ENCODE data around the gene BTBD9.
A peak's percentile ranks its signal among the peaks of the same experiment; 100 is the strongest.

The BTBD9 gene

DNA sequence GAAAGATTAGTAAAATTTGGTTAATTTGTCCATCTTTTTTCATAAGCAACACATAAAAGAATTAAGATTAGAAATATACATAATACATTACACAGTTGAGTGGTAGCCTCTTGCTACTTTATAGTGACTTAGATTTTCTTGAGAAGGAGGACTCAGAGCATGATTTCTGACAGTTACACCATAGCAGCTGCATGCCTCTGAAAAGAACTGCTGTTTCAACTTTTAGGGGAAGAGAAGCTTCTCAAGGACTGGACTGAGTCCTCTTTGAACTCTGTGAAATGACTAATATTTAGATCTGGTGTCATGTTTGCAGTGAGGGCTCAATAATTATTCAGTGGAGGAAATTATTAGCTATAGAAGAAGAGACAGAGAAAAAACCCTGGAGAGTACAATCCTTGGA lies 272.5 kb downstream of the BTBD9 start:
- no peak for ATAC-seq (replicated peaks)
- no peaks in the 10 kb centered on the region for H3K9me3 Mint-ChIP-seq

DNA sequence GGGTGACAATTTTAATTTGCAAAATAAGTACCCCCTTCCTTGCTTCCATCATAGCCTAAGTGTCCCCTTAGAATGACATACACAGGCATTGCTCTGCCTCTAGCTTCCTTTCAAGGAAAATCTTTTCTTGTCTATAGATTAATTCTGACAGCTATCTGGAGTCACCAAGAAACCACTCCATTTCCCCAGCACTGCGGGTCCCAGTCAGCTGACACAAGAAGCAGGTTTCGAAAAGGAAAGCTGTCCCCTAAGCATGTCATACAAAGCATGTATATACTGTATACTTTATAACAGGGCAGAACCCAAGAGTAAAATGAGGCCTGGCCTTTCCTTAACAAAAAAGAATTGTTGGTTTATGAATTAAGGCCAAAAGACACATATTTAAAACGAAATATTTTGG lies 273.5 kb downstream of the BTBD9 start:
- ATAC-seq (replicated peaks): no peak
- H3K9me3 Mint-ChIP-seq: no peaks in the 10 kb centered on the region
- H3K36me3 Mint-ChIP-seq (ENCODE audit: insufficient read depth): peaks cover 3% of the 10 kb centered on the region
- H3K27me3 Mint-ChIP-seq: no peaks in the 10 kb centered on the region
- H3K4me1 Mint-ChIP-seq (ENCODE audit: low read depth in 2 of 2): peaks cover 4 to 11% of the 10 kb centered on the region in 2 donors
- no peak overlapping the region for H3K27ac Mint-ChIP-seq
- no peak for DNase-seq
- H3K4me3 Mint-ChIP-seq: no peak overlapping the region

More for the DNA sequence above, 272.5 kb downstream of the BTBD9 start:
- Mint-ChIP-seq H3K36me3 (ENCODE audit: insufficient read depth) (peaks cover 3% of the 10 kb centered on the region), H3K27me3 (no peaks in the 10 kb centered on the region), H3K4me3 (no peak overlapping the region), H3K27ac (no peak overlapping the region), H3K4me1 (ENCODE audit: low read depth in 2 of 2) (peaks cover 4 to 11% of the 10 kb centered on the region in 2 donors)
- no peak for DNase-seq

DNA sequence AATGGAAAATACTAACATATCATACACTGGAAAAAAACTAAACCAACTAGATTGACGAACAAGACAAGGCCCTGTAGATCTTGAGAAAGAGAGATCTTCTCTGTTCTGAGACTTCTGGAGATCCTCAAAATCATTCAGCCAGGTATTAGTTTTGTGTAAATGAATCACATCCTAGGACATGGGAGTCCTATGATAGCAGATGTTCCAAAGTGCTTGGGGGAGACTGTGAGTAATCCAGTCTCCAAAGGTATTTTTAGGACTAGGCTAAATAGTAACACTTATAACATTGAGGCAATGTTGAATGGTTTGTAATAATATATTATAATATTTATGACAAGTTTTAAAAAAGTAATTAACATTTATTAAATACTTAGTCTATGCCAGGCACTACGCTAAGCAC lies 275.0 kb downstream of the BTBD9 start:
- Mint-ChIP-seq H3K36me3 (ENCODE audit: insufficient read depth) (peaks cover 3% of the 10 kb centered on the region), H3K9me3 (no peaks in the 10 kb centered on the region), H3K4me1 (ENCODE audit: low read depth in 2 of 2) (peaks cover 4 to 15% of the 10 kb centered on the region in 2 donors), H3K4me3 (no peak overlapping the region), H3K27me3 (no peaks in the 10 kb centered on the region), H3K27ac (no peak overlapping the region)
- no peak for DNase-seq
- no peak for ATAC-seq (replicated peaks)

DNA sequence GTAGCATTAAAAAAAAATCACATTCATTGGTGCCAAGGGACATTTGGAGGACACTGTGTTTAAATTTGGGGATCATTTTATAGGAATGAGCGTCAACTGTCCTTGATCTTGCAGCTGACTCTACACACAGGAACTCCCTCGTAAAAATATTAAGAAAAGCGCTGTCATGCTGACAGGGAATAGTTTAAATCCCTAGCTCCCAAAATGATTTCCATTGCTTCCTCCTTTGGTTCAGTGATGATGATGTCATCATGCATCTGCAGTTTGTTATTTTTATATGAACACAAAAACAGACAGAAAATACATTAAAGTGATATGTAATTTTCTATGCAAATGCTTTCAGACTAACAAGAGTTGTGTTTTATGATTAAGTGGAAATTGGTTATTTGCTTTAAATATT lies 275.6 kb downstream of the BTBD9 start:
- H3K27ac Mint-ChIP-seq: no peak overlapping the region
- H3K36me3 Mint-ChIP-seq (ENCODE audit: insufficient read depth): peaks cover 3% of the 10 kb centered on the region
- ATAC-seq (replicated peaks) (no peak), DNase-seq (no peak)
- no peak overlapping the region for H3K4me3 Mint-ChIP-seq
- no peaks in the 10 kb centered on the region for H3K27me3 Mint-ChIP-seq
- peaks cover 4 to 16% of the 10 kb centered on the region in 2 donors for H3K4me1 Mint-ChIP-seq (ENCODE audit: low read depth in 2 of 2)
- H3K9me3 Mint-ChIP-seq: no peaks in the 10 kb centered on the region

DNA sequence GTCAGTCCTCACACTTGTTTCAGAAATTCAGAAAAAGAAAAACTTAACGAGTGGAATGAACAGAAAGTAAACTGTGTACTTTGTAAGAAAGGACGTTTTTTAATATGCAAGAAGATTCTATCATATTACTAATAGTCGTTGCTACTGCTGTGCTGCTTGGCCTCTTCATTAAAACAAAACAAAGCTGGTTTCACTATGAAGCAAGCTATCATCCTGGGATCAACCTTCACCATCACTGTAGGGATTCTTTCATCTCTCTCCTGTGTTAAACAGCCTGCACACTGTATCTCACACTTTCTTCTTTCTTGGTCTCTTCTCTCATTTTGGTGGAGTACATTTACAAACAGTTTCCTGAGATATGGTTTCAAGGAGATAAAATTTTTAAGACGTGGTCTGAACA lies 284.2 kb downstream of the BTBD9 start:
- H3K36me3 Mint-ChIP-seq (ENCODE audit: insufficient read depth): no peaks in the 10 kb centered on the region
- DNase-seq (no peak), ATAC-seq (replicated peaks) (no peak)
- H3K4me1 Mint-ChIP-seq (ENCODE audit: low read depth in 2 of 2): peaks cover 21 to 45% of the 10 kb centered on the region in 2 donors
- no peaks in the 10 kb centered on the region for H3K27me3 Mint-ChIP-seq
- peak overlapping the region in 1 of 2 donors; percentile 52 for H3K4me3 Mint-ChIP-seq
- H3K9me3 Mint-ChIP-seq: no peaks in the 10 kb centered on the region
- peak overlapping the region in 1 of 2 donors; percentile 55 for H3K27ac Mint-ChIP-seq

DNA sequence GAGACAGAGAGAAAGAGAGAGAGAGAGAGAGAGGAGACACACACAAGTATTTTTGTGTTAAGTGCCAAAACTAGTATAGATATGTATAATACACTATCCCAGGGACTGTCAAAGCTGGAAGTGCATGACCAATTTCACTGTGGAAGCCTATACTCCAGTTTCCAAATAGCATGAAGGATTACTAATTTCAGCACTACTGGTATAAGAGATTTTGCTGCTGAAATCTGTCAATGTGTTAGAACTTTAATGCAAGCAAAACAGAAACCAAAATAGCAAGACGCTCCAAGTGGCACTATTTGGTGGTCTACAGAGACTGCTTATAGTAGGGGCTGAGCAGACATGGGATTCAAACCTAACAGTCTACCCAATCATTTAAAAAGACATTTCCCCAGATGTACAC lies 284.8 kb downstream of the BTBD9 start:
- peak; percentile 42 for ATAC-seq (replicated peaks)
- H3K4me3 Mint-ChIP-seq: peak overlapping the region in 1 of 2 donors; percentile 52
- H3K27me3 Mint-ChIP-seq: no peaks in the 10 kb centered on the region
- H3K9me3 Mint-ChIP-seq: no peaks in the 10 kb centered on the region
- peaks cover 21 to 43% of the 10 kb centered on the region in 2 donors for H3K4me1 Mint-ChIP-seq (ENCODE audit: low read depth in 2 of 2)
- DNase-seq: no peak
- H3K36me3 Mint-ChIP-seq (ENCODE audit: insufficient read depth): no peaks in the 10 kb centered on the region
- H3K27ac Mint-ChIP-seq: peak overlapping the region in 1 of 2 donors; percentile 55

DNA sequence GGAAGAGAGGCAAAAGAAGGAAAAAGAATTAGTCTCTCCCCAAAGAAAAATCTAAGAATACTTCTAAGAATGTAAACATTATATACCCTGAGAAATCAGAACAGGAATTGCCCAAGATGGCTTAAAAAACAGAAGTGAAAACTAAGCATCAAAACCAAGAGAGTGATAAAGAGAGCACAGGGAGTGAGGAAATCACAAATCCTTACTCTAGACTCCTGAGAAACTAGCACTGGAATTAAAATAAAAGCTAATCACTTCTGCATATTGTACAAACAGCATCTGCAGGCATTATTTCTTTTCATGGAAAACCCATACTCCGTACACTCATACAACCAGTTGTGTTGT lies 285.7 kb downstream of the BTBD9 start:
- ATAC-seq (replicated peaks): no peak

DNA sequence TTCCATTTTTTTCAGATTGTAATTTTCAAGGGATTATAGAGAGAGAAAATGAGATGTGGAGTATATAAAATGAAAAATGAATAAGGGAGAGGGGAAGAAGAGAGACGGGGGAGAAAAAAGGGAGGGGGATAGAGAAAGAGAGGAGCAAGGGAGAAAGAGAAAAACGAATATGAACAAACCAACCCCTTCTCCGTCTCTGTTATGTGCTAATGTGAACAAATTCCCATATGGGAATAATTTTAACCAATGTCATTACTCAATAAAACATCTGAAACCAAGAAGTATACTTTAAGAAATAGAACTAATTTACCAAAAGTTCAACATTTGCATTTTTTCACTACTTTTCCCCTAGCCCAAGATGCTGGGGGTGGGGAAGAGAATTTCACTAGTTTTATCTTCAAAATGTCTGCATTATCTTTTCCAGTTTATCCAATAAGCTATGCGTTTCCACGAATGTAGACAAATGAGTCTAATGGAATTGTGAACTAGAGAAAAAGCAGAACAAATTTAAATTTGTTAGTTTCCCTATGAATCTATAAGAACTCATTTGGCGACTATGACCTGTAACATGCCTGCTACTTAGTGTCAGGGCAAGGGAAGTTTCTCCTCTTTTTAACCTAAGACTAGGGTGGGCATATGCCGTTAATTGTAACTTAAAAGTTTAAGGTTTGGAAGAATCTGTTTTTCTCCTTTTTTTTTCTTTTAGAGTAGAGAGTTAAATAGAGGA lies 286.3 kb downstream of the BTBD9 start:
- no peak for ATAC-seq (replicated peaks)
- Mint-ChIP-seq H3K9me3 (no peaks in the 10 kb centered on the region), H3K27me3 (no peaks in the 10 kb centered on the region), H3K4me1 (ENCODE audit: low read depth in 2 of 2) (peaks cover 18 to 40% of the 10 kb centered on the region in 2 donors), H3K27ac (no peak overlapping the region), H3K36me3 (ENCODE audit: insufficient read depth) (no peaks in the 10 kb centered on the region), H3K4me3 (no peak overlapping the region)
- DNase-seq: no peak

More for the DNA sequence above, 285.7 kb downstream of the BTBD9 start:
- DNase-seq: no peak
- no peaks in the 10 kb centered on the region for H3K36me3 Mint-ChIP-seq (ENCODE audit: insufficient read depth)
- peaks cover 18 to 40% of the 10 kb centered on the region in 2 donors for H3K4me1 Mint-ChIP-seq (ENCODE audit: low read depth in 2 of 2)
- no peak overlapping the region for H3K27ac Mint-ChIP-seq
- H3K27me3 Mint-ChIP-seq: no peaks in the 10 kb centered on the region
- no peak overlapping the region for H3K4me3 Mint-ChIP-seq
- no peaks in the 10 kb centered on the region for H3K9me3 Mint-ChIP-seq

DNA sequence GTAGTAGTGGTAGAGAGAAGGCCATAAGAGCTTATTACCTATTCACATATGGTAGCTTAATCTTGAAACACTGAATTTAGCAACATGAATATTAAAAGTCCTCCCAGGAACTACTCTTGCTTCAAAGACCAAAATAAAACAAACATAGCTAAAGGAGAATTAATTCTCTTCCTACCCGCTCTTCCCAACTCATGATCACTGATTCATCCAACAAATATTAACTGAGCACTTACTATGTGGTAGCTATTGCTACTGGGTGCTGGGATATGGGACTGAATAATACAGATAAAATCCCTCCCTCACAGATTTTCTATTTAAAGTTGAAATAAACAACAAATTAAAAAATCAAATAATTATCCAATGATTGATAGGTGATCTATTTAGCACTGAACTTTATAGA lies 287.1 kb downstream of the BTBD9 start:
- Mint-ChIP-seq H3K9me3 (no peaks in the 10 kb centered on the region), H3K36me3 (ENCODE audit: insufficient read depth) (no peaks in the 10 kb centered on the region), H3K27ac (no peak overlapping the region), H3K4me1 (ENCODE audit: low read depth in 2 of 2) (peaks cover 13 to 32% of the 10 kb centered on the region in 2 donors), H3K4me3 (no peak overlapping the region), H3K27me3 (no peaks in the 10 kb centered on the region)
- ATAC-seq (replicated peaks) (no peak), DNase-seq (no peak)

DNA sequence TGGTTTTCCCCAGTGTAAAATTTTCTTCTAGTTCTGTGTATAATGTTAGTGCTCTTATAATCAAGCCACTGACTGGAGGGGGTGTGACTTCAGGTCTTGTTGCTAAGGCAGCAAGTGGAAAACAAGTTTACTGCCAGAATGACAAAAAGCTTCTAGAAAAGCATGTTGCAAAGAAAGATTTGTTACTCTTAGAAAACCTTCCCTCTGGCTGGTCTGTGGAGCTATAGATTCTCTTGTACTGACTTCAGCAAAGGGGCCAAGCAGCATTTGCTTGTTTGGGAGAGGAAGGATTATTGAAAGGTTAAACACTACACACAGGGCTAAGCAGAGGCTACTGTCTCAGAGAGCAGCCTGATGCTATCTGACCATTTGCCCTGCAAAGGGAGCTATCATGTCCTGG lies 288.8 kb downstream of the BTBD9 start:
- Mint-ChIP-seq H3K4me1 (ENCODE audit: low read depth in 2 of 2) (peaks cover 8 to 15% of the 10 kb centered on the region in 2 donors), H3K9me3 (no peaks in the 10 kb centered on the region), H3K27me3 (no peaks in the 10 kb centered on the region), H3K27ac (no peak overlapping the region), H3K4me3 (no peak overlapping the region), H3K36me3 (ENCODE audit: insufficient read depth) (no peaks in the 10 kb centered on the region)
- ATAC-seq (replicated peaks) (no peak), DNase-seq (no peak)

DNA sequence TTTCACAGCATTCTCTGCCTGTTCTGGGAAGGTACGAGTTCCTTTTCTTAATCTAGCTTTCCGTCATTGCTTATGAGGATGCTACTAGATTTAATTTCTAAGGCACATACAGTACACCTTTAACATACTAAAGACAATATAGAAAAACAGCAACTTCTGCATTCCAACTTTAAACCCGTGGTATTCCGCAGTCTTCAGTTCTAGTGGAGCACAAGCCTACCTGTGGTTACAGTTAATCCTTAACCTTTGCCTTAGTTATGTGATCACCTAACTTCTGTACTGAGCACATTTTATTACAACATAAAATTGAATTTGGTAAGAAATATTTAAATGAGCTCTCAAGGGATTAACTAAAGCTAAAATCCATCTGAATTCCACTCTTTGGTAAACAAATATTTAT lies 289.5 kb downstream of the BTBD9 start:
- peaks cover 5 to 13% of the 10 kb centered on the region in 2 donors for H3K4me1 Mint-ChIP-seq (ENCODE audit: low read depth in 2 of 2)
- H3K9me3 Mint-ChIP-seq: no peaks in the 10 kb centered on the region
- no peak overlapping the region for H3K4me3 Mint-ChIP-seq
- H3K27me3 Mint-ChIP-seq: no peaks in the 10 kb centered on the region
- no peak for DNase-seq
- H3K27ac Mint-ChIP-seq: no peak overlapping the region
- no peak for ATAC-seq (replicated peaks)
- no peaks in the 10 kb centered on the region for H3K36me3 Mint-ChIP-seq (ENCODE audit: insufficient read depth)

DNA sequence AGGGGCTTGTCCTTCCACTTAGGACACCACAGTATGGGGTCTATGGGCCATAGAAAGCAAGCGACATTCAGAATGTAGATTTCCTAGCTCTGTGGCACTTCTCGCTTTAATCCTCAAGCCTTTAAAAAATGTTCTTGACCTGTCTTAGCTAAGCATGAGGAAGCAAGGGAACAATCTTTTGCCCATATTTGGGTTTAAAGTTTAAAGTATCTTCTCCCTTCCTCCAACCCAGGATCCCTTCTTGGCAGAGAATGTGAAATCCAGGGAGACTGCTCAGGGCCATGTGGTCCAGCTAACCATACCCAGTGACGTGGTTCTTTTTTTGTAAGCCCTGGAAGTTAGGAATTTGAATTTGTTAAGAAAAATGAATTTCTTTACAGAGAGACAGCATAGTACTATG lies 289.9 kb downstream of the BTBD9 start:
- H3K36me3 Mint-ChIP-seq (ENCODE audit: insufficient read depth): no peaks in the 10 kb centered on the region
- H3K9me3 Mint-ChIP-seq: no peaks in the 10 kb centered on the region
- ATAC-seq (replicated peaks) (no peak), DNase-seq (no peak)
- H3K27ac Mint-ChIP-seq: no peak overlapping the region
- no peak overlapping the region for H3K4me3 Mint-ChIP-seq
- peaks cover 4 to 9% of the 10 kb centered on the region in 2 donors for H3K4me1 Mint-ChIP-seq (ENCODE audit: low read depth in 2 of 2)
- no peaks in the 10 kb centered on the region for H3K27me3 Mint-ChIP-seq

DNA sequence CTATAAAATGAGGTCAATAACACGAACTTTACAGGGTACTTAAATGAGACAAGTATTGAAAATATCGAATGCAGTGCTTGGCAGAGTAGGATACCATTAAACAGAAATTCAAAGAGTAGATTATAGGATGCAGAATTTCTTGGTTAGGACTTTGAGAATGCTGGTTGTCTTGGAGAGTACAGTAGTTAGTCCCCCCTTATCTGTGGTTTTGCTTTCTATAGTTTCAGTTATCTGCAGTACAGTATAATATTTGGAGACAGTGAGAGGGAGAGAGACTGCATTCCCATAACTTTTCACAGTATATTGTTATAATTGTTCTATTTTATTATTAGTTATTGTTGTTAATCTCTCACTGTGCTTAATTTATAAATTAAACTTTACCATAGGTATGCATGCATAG lies 290.5 kb downstream of the BTBD9 start:
- Mint-ChIP-seq H3K4me3 (no peak overlapping the region), H3K36me3 (ENCODE audit: insufficient read depth) (no peaks in the 10 kb centered on the region), H3K27ac (no peak overlapping the region), H3K4me1 (ENCODE audit: low read depth in 2 of 2) (peaks cover 4 to 5% of the 10 kb centered on the region in 2 donors), H3K9me3 (no peaks in the 10 kb centered on the region), H3K27me3 (no peaks in the 10 kb centered on the region)
- DNase-seq: no peak
- ATAC-seq (replicated peaks): no peak

DNA sequence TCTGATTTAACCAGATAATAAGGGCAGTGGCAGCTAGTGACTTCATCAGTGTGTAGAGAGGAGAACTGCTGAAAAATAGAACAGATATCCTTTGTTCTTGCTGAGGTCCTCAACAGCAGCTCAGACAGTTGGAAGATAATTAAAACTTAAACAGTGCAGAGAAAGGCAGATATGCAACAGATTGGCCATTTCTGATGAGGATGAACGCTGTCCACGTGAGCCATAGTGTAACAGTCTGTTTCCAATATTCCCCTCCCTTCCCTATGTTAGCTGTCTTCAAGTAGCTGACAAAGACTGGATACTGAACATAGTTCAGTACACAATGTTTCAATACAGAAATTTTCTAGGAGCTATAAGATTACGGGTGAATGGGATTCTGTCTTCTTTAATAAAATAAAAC lies 291.4 kb downstream of the BTBD9 start:
- ATAC-seq (replicated peaks): no peak
- no peaks in the 10 kb centered on the region for H3K9me3 Mint-ChIP-seq
- no peak for DNase-seq
- no peak overlapping the region for H3K4me3 Mint-ChIP-seq
- H3K27me3 Mint-ChIP-seq: no peaks in the 10 kb centered on the region
- peaks cover 4 to 5% of the 10 kb centered on the region in 2 donors for H3K4me1 Mint-ChIP-seq (ENCODE audit: low read depth in 2 of 2)
- H3K36me3 Mint-ChIP-seq (ENCODE audit: insufficient read depth): no peaks in the 10 kb centered on the region
- no peak overlapping the region for H3K27ac Mint-ChIP-seq
